Memory B cell (primary cell): ENCODE results near the gene BTNL9.
A peak's percentile ranks its signal among the peaks of the same experiment; 100 is the strongest.
"Not testable (repeated sequence)": the region's sequence is repeated elsewhere in the genome, so short reads cannot be mapped to it uniquely, and the experiment has no call there.

Experiments used
- ATAC-seq: fragments of 150-1000 bp; cut with Tn5 transposase; 2 replicates; pipeline ENCODE4 v1.10.0; 2021; ENCODE audit warnings: low read depth, mild to moderate bottlenecking, moderate library complexity
- DNase-seq, 2 donors: peaks; one replicate each; pipeline ENCODE4 v3.0.0; 2022; ENCODE audit warnings: low spot score in 2 of 2
- H3K27ac Mint-ChIP-seq: one replicate; pipeline ENCODE4 v1.8.0; 2022; ENCODE audit warnings: mild to moderate bottlenecking, moderate library complexity, mixed read lengths
- H3K27me3 Mint-ChIP-seq: one replicate; pipeline ENCODE4 v1.8.0; 2022; ENCODE audit warnings: mixed read lengths
- H3K36me3 Mint-ChIP-seq: one replicate; pipeline ENCODE4 v1.8.0; 2022; ENCODE audit warnings: mild to moderate bottlenecking, mixed read lengths
- H3K4me1 Mint-ChIP-seq: one replicate; pipeline ENCODE4 v1.8.0; 2022; ENCODE audit warnings: mixed read lengths
- H3K4me3 Mint-ChIP-seq: one replicate; pipeline ENCODE4 v1.8.0; 2022; ENCODE audit warnings: mild to moderate bottlenecking, moderate library complexity, mixed read lengths
- H3K9me3 Mint-ChIP-seq: one replicate; pipeline ENCODE4 v1.8.0; 2022; ENCODE audit warnings: mixed read lengths

Gene BTNL9

DNA sequence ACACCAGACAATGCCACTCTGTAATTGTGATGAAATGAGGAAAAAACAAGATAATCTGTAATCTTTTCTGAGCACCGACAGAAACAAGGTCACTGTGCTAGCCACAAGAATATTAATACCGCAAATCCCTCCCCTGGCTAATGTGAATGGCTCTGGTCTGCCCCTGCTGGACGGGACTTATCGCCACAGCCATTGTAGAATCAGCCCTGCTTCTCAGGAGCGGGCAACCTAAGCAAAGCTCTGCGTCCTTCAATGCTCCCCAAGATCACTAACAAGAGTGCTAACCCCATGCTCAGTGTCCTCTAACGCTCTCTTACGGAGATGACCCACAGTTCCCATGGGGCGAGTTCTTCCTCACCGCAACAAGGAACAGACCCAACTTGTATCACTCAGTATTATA, 48.2 kb downstream of the BTNL9 start:
- Mint-ChIP-seq H3K36me3 (no peaks in the 10 kb centered on the region), H3K27me3 (peaks cover 14% of the 10 kb centered on the region), H3K4me1 (peaks cover 3% of the 10 kb centered on the region), H3K9me3 (no peaks in the 10 kb centered on the region), H3K4me3 (no peak overlapping the region), H3K27ac (no peak overlapping the region)
- no peak for DNase-seq
- peak; percentile 56 for ATAC-seq

DNA sequence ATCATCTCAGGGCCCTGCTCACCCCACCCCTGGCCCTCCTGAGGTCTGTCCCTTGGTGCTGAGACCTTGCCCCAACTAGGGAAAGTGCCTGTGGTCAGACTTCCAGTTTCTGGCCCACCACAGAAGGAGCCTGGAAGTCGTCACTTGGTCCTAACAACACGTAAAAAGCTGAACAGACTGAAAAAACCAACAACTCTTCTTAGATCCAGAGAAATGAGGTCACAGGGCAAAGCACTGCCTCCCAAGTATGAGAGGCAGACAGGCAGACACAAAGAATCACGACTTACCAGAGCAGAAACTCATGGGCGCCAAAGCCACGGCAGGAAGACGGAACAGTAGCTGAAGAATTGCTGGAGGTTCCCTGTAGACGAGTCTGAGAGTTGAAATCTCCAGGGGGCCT, 52.4 kb downstream of the BTNL9 start:
- Mint-ChIP-seq H3K27ac (no peak overlapping the region), H3K4me1 (peaks cover 3% of the 10 kb centered on the region), H3K36me3 (no peaks in the 10 kb centered on the region), H3K4me3 (no peak overlapping the region), H3K9me3 (no peaks in the 10 kb centered on the region), H3K27me3 (peaks cover 12% of the 10 kb centered on the region)
- ATAC-seq = no peak
- no peak for DNase-seq

DNA sequence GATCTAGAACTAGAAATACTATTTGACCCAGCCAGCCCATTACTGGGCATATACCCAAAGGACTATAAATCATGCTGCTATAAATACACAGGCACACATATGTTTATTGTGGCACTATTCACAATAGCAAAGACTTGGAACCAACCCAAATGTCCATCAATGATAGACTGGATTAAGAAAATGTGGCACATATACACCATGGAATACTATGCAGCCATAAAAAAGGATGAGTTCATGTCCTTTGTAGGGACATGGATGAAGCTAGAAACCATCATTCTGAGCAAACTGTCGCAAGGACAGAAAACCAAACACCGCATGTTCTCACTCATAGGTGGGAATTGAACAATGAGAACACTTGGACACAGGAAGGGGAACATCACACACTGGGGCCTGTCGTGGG, 55.1 kb downstream of the BTNL9 start:
- not testable (repeated sequence) for H3K36me3 Mint-ChIP-seq, H3K4me3 Mint-ChIP-seq, H3K4me1 Mint-ChIP-seq, ATAC-seq, H3K9me3 Mint-ChIP-seq, DNase-seq, H3K27ac Mint-ChIP-seq
- H3K27me3 Mint-ChIP-seq = peaks cover 17% of the 10 kb centered on the region

GRCh38 chr5:181096721-181097382, 56.8 kb downstream of the BTNL9 start:
- H3K27ac Mint-ChIP-seq, DNase-seq, ATAC-seq, H3K9me3 Mint-ChIP-seq, H3K36me3 Mint-ChIP-seq, H3K4me3 Mint-ChIP-seq, H3K4me1 Mint-ChIP-seq: not testable (repeated sequence)
- peaks cover 20% of the 10 kb centered on the region for H3K27me3 Mint-ChIP-seq

DNA sequence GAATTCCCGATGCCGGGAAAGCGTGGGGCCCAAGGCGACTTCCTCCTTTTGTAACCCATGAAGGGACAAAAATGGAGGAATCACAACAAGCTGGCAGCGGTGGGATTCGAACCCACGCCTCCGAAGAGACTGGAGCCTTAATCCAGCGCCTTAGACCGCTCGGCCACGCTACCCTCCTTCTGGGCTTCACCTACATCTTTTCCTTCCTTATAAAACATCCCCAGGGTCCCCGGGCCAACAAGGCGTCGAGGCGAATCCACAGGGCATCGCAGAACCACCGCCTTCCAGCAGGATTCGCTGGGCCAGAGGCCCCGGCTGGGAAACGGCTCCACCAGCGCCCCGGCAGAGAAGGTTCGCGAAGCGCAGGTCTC, 57.3 kb downstream of the BTNL9 start:
- H3K27me3 Mint-ChIP-seq = peaks cover 19% of the 10 kb centered on the region
- H3K4me1 Mint-ChIP-seq, ATAC-seq, H3K9me3 Mint-ChIP-seq, H3K36me3 Mint-ChIP-seq, H3K4me3 Mint-ChIP-seq, H3K27ac Mint-ChIP-seq, DNase-seq: not testable (repeated sequence)

DNA sequence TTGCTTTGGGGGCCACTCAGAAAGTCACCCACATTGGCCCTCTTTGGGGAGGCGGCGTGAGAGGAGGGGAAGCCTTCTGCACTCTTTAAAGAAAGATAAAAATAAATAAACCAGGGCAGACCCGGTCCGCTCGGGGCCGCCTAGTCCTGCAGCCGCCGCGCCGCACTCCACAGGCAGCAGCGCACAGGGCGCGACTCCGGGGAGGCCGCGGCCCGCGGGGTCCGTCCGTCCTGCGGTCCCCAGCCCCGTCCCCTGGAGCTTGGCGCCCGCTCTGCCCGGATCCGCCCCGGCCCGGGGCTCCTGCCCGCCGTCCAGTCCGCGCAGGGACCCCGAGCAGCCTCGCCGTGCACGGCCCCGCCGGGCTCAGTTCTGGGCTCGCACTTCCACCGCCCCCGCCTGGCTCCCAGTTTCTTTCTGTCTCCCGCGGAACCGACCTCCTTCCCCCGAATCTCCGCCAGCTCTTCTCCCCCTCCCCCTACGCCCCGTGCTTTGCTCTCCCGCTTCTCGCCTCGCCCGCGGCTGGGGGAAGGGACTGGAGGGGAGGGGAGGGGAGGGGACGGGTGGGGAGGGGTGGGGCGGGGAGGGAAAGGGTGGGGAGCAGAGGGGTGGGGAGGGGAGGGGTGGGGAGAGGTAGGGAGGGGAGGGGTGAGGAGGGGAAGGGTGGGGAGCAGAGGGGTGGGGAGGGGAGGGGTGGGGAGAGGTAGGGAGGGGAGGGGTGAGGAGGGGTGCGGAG, 57.9 kb downstream of the BTNL9 start:
- H3K27me3 Mint-ChIP-seq = peaks cover 15% of the 10 kb centered on the region

GRCh38 chr5:181098762-181099601, 58.9 kb downstream of the BTNL9 start:
- Mint-ChIP-seq H3K36me3 (peaks cover under 1% of the 10 kb centered on the region), H3K4me3 (no peak overlapping the region), H3K27me3 (peaks cover 12% of the 10 kb centered on the region), H3K27ac (no peak overlapping the region), H3K9me3 (no peaks in the 10 kb centered on the region), H3K4me1 (no peaks in the 10 kb centered on the region)
- ATAC-seq (no peak), DNase-seq (no peak)

More for the DNA sequence above, 57.9 kb downstream of the BTNL9 start:
- H3K4me1 Mint-ChIP-seq, DNase-seq, H3K9me3 Mint-ChIP-seq, ATAC-seq, H3K36me3 Mint-ChIP-seq, H3K27ac Mint-ChIP-seq, H3K4me3 Mint-ChIP-seq: not testable (repeated sequence)

- no peak for ATAC-seq
- Mint-ChIP-seq H3K9me3 (peaks cover 1% of the 10 kb centered on the region), H3K36me3 (peaks cover 3% of the 10 kb centered on the region), H3K27me3 (peaks cover 16% of the 10 kb centered on the region), H3K27ac (peak overlapping the region; percentile 55), H3K4me3 (no peak overlapping the region), H3K4me1 (peaks cover 2% of the 10 kb centered on the region)
- DNase-seq = peak in 1 of 2 donors; percentile 11
Observed at GRCh38 chr5:181099602-181100086, 59.6 kb downstream of the BTNL9 start.

DNA sequence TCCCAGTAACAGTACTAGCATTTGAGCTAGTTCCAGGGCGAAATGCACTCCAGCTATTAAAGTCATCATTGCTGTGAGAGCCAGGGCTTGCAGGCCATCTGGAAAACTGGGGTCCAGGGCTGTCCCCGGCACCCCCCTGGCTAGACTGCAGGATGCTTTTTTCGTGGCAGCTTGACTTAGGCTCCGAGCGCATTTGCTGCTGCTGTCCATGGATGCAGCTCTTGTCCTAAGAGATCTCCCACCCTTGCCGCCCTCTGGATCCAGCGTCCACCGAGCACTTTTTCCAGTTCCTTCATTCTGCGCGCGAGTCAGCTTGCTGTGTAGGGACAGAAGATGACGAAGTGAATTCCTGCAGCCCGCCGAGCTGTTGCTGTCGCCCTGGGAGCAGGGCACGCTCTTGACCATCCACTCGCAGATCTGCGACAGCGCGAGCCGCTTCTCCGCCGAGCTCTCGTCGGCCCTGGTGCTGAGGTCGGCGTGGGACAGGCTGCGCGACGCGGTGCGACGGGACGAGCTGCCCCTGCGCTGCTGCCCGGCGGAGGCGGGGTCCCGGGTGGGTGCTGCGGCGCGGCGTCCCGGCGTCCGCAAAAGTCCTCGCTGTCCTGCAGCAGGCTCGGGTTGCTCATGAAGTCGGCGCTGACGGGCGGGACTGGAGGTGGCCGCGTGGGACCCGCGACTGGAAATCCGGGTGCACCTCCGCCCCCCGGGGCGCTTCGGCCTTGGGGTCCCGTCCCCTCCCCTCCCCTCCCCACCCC, 60.2 kb downstream of the BTNL9 start:
- H3K4me3 Mint-ChIP-seq = no peak overlapping the region
- H3K27ac Mint-ChIP-seq = no peak overlapping the region
- peaks cover 3% of the 10 kb centered on the region for H3K36me3 Mint-ChIP-seq
- peaks cover 4% of the 10 kb centered on the region for H3K4me1 Mint-ChIP-seq
- peaks cover 1% of the 10 kb centered on the region for H3K9me3 Mint-ChIP-seq
- ATAC-seq (no peak), DNase-seq (peak in 1 of 2 donors; percentile 18)
- H3K27me3 Mint-ChIP-seq = peaks cover 14% of the 10 kb centered on the region

- not testable (repeated sequence) for ATAC-seq
- DNase-seq = peak in 1 of 2 donors; percentile 7
Observed at GRCh38 chr5:181101030-181101641, 61.1 kb downstream of the BTNL9 start.

GRCh38 chr5:181101930-181102674, 62.0 kb downstream of the BTNL9 start:
- not testable (repeated sequence) for H3K9me3 Mint-ChIP-seq, DNase-seq, ATAC-seq, H3K4me1 Mint-ChIP-seq, H3K4me3 Mint-ChIP-seq, H3K27ac Mint-ChIP-seq, H3K36me3 Mint-ChIP-seq
- H3K27me3 Mint-ChIP-seq = peaks cover 18% of the 10 kb centered on the region

More at GRCh38 chr5:181101030-181101641, 61.1 kb downstream of the BTNL9 start:
- not testable (repeated sequence) for H3K4me3 Mint-ChIP-seq, H3K27ac Mint-ChIP-seq, H3K4me1 Mint-ChIP-seq, H3K36me3 Mint-ChIP-seq, H3K9me3 Mint-ChIP-seq
- H3K27me3 Mint-ChIP-seq = peaks cover 17% of the 10 kb centered on the region

DNA sequence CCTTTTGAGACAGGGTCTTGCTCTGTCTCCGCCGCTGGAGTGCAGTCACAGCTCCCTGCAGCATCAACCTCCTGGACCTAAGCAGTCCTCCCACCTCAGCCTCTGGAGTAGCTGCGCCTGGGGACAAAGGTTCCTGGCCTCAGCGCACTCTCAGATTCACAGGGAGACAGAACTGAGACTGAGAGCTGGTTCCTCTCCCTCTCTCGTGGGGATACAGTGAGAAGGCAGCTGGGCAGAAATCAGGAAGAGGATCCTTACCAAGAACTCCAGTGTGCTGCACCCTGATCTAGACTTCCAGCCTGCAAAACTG, 64.1 kb downstream of the BTNL9 start:
- DNase-seq, ATAC-seq, H3K36me3 Mint-ChIP-seq, H3K9me3 Mint-ChIP-seq, H3K4me1 Mint-ChIP-seq: not testable (repeated sequence)
- peaks cover 26% of the 10 kb centered on the region for H3K27me3 Mint-ChIP-seq
- H3K27ac Mint-ChIP-seq = peak overlapping the region; percentile 73
- H3K4me3 Mint-ChIP-seq = peak overlapping the region; percentile 57
